Stomach (tissue), 9 donors: Measurements from ENCODE around the gene RBM14. TPM values are rescaled to one million over a fixed set of nuclear protein-coding genes. Genes with fewer than 3 reads are reported as not detected.
A peak's percentile ranks its signal among the peaks of the same experiment; 100 is the strongest.

Experiments used
- DNase-seq, 2 donors: peaks; one replicate each; pipeline versions ENCODE4 v3.0.0 to v3.0.0-alpha.2; 2013 to 2019
- H3K27ac ChIP-seq, 5 donors: fragments of 200-600 bp in 4 of 5; sonication (generic) in 4 of 5; one replicate each; pipeline ENCODE4 v1.5.1; 2013 to 2019; ENCODE audit warnings: mild to moderate bottlenecking in 1 of 5, moderate library complexity in 1 of 5
- H3K27me3 ChIP-seq, 3 donors: fragments of 200-600 bp; sonication (generic); one replicate each; pipeline ENCODE4 v1.5.1; 2017 to 2019; ENCODE audit warnings: mixed run types in 1 of 3
- H3K36me3 ChIP-seq, 4 donors: fragments of 200-600 bp; sonication (generic); 1 replicate in 3 of 4; 2 replicates in 1 of 4; pipeline ENCODE4 v1.5.1; 2016 to 2019
- H3K4me1 ChIP-seq, 4 donors: fragments of 200-600 bp; sonication (generic); one replicate each; pipeline ENCODE4 v1.5.1; 2016 to 2019
- H3K4me3 ChIP-seq, 4 donors: fragments of 200-600 bp; sonication (generic) in 3 of 4; one replicate each; pipeline ENCODE4 v1.5.1; 2016 to 2019; ENCODE audit warnings: mild to moderate bottlenecking in 1 of 4
- H3K9me3 ChIP-seq, 4 donors: fragments of 200-600 bp; sonication (generic); one replicate each; pipeline ENCODE4 v1.5.1; 2016 to 2019
- CTCF ChIP-seq, 7 experiments: fragments of 450-650 bp in 4 of 7; fragments of 200-600 bp in 3 of 7; sonication (generic) in 3 of 7; IDR thresholded peaks; one replicate each; pipeline ENCODE4 v1.5.1; 2016 to 2019; ENCODE audit warnings: antibody characterized with exemption in 7 of 7, control low read depth in 2 of 7, mild to moderate bottlenecking in 1 of 7
- EP300 ChIP-seq: sonication (generic); formaldehyde crosslinking; IDR thresholded peaks from one replicate; pipeline ENCODE4 v1.6.1; 2017; ENCODE audit warnings: antibody characterized with exemption
- POLR2A ChIP-seq, 4 donors: fragments of 450-650 bp; IDR thresholded peaks; one replicate each; pipeline ENCODE4 v1.6.1; 2016; ENCODE audit warnings: antibody characterized with exemption in 4 of 4, control low read depth in 2 of 4, mild to moderate bottlenecking in 1 of 4, moderate library complexity in 1 of 4
- POLR2AphosphoS5 ChIP-seq, 3 donors: sonication (generic); formaldehyde crosslinking; IDR thresholded peaks; one replicate each; pipeline ENCODE4 v1.6.1; 2016; ENCODE audit warnings: antibody characterized with exemption in 3 of 3
- WGBS, 5 donors: extraction: QIAGEN DNeasy Blood & Tissue Kit in 3 of 5; methylation state at CpG; one replicate each; pipeline versions ENCODE4 v1.1.5 to v1.1.7; 2013 to 2018; 5-methylcytosine and 5-hydroxymethylcytosine counted together
- intact Hi-C: fragments of 100-400 bp; cut with DNase I; formaldehyde crosslinking; loops from one replicate; pipeline ENCODE4 v1.15.1; 2023; ENCODE audit warnings: low total_unique reads
- polyA plus RNA-seq, 3 donors: library from polyadenylated mRNA; stranded (reverse); fragments of 200-250 nt; gene quantifications; one replicate each; pipeline ENCODE4 v1.2.3, GENCODE V29; 2013
- total RNA-seq, 5 donors: library from RNA; depleted of rRNA; stranded (reverse); fragments of >200 nt; gene quantifications; one replicate each; pipeline versions ENCODE4 v1.1.0 to v1.2.3, GENCODE V29; 2014 to 2016
- donor health status: healthy with polysubstance abuse.
- donor health status: Bipolar disorder and iron deficiency.
- donor health status: healthy.

The RBM14 gene
- total and polyA plus RNA-seq, 8 donors = 9.9 to 233 (median 34.0) TPM

GRCh38 chr11:66570079-66570849 lies 46.2 kb upstream of the RBM14 start:
- WGBS, 5 donors = 56 to 72% (median 62%) methylated on average over 5 of the region's 5 CpGs
- Histone ChIP-seq H3K4me1 (peaks cover 15 to 22% (median 20%) of the 10 kb centered on the region in 4 donors), H3K27me3 (peaks cover 0 to 6% (median 0%) of the 10 kb centered on the region in 3 donors), H3K4me3 (no peak overlapping the region), H3K9me3 (no peaks in the 10 kb centered on the region), H3K36me3 (peaks cover 0 to 17% (median 8%) of the 10 kb centered on the region in 4 donors), H3K27ac (no peak overlapping the region)
- intact Hi-C loops = no loop called here
- no peak for TF ChIP-seq EP300
- no peak for TF ChIP-seq CTCF (IDR thresholded peaks at IDR 0.05)
- no peak for TF ChIP-seq POLR2AphosphoS5 (IDR thresholded peaks at IDR 0.05)
- TF ChIP-seq POLR2A (IDR thresholded peaks at IDR 0.05) = no peak
- no peak for DNase-seq

- peaks cover 0 to 12% (median 4%) of the 10 kb centered on the region in 4 donors for H3K36me3 ChIP-seq
- peaks cover 15 to 22% (median 20%) of the 10 kb centered on the region in 4 donors for H3K4me1 ChIP-seq
- intact Hi-C loops = no loop called here
- no peaks in the 10 kb centered on the region for H3K9me3 ChIP-seq
- no peak for TF ChIP-seq POLR2A (IDR thresholded peaks at IDR 0.05)
- H3K27ac ChIP-seq = no peak overlapping the region
- H3K4me3 ChIP-seq = no peak overlapping the region
- WGBS, 5 donors = 66 to 78% (median 70%) methylated on average over 2 of the region's 2 CpGs
- DNase-seq = no peak
- H3K27me3 ChIP-seq = peaks cover 0 to 6% (median 0%) of the 10 kb centered on the region in 3 donors
These were observed 45.6 kb upstream of the RBM14 start for GRCh38 chr11:66570850-66571180.

GRCh38 chr11:66579017-66579606 lies 37.3 kb upstream of the RBM14 start:
- H3K9me3 ChIP-seq = peaks cover 0 to 13% (median 0%) of the 10 kb centered on the region in 4 donors
- H3K27ac ChIP-seq = no peak overlapping the region
- H3K27me3 ChIP-seq = no peaks in the 10 kb centered on the region
- H3K36me3 ChIP-seq = no peaks in the 10 kb centered on the region
- no peak for TF ChIP-seq POLR2A (IDR thresholded peaks at IDR 0.05)
- no peak for TF ChIP-seq EP300
- peak in 1 of 3 donors; percentile 63 for TF ChIP-seq POLR2AphosphoS5 (IDR thresholded peaks at IDR 0.05)
- TF ChIP-seq CTCF (IDR thresholded peaks at IDR 0.05) = peak in 5 of 7 experiments; percentile 74 to 85 (median 78)
- intact Hi-C loops = loop anchor here (2.0 kb wide), 1 partner anchor 100 kb away; no protein-coding TSS in a partner anchor
- DNase-seq = peak; percentile 84 to 89
- 15 to 17% (median 17%) methylated on average over 24 to 25 of the region's 25 CpGs for WGBS, 5 donors
- no peak overlapping the region for H3K4me3 ChIP-seq
- peaks cover 3 to 8% (median 6%) of the 10 kb centered on the region in 4 donors for H3K4me1 ChIP-seq

GRCh38 chr11:66580803-66581202 lies 35.6 kb upstream of the RBM14 start:
- intact Hi-C loops = no loop called here
- TF ChIP-seq POLR2AphosphoS5 (IDR thresholded peaks at IDR 0.05) (no peak), CTCF (IDR thresholded peaks at IDR 0.05) (no peak), POLR2A (IDR thresholded peaks at IDR 0.05) (no peak), EP300 (no peak)
- WGBS, 5 donors = 77 to 86% (median 82%) methylated on average over 5 of the region's 5 CpGs
- no peak overlapping the region for H3K27ac ChIP-seq
- H3K36me3 ChIP-seq = no peaks in the 10 kb centered on the region
- H3K4me1 ChIP-seq = peaks cover 3 to 8% (median 6%) of the 10 kb centered on the region in 4 donors
- DNase-seq = no peak
- H3K4me3 ChIP-seq = no peak overlapping the region
- no peaks in the 10 kb centered on the region for H3K27me3 ChIP-seq
- peaks cover 0 to 13% (median 0%) of the 10 kb centered on the region in 4 donors for H3K9me3 ChIP-seq
